K562 treated with DMSO at 1 percent for 48 hours (cell line): Measurements from ENCODE around the gene RTF1. TPM values are rescaled to one million over a fixed set of nuclear protein-coding genes. Genes with fewer than 3 reads are reported as not detected.

Experiments used
- total RNA-seq: library from RNA; unstranded; fragments of 300-600 nt; gene quantifications from 2 replicates; pipeline ENCODE4 v1.2.3, GENCODE V29; 2022; ENCODE audit warnings: low replicate concordance; ENCODE audit errors: extremely low read depth

RTF1 gene
- not detected in 2 replicates for total RNA-seq

GRCh38 chr15:41416742-41417417, at the start of gene RTF1:
Gene RTF1, plus strand, starts transcription at chr15:41417095. Its CDS starts 21 bp downstream, at chr15:41417116.

GRCh38 chr15:41493205-41493901, 76.5 kb downstream of the RTF1 start, which contains the start of gene ITPKA:
Gene ITPKA, plus strand, starts transcription at chr15:41493874. Its CDS starts 54 bp downstream, at chr15:41493928.

GRCh38 chr15:41513506-41514227, 96.8 kb downstream of the RTF1 start, which contains the start of gene LTK:
Gene LTK, minus strand, starts transcription at chr15:41513827. Its CDS starts 118 bp downstream, at chr15:41513709.

Other genes starting within 250 kb of the RTF1 start
- not detected in 2 replicates for gene EXD1, start 186.3 kb upstream of the RTF1 start, total RNA-seq
- not detected in 2 replicates for gene CHP1, start 185.8 kb upstream of the RTF1 start, total RNA-seq
- gene OIP5, start 84.5 kb upstream of the RTF1 start, total RNA-seq, result not detected in 2 replicates
- gene NUSAP1, start 84.2 kb upstream of the RTF1 start, total RNA-seq, result not detected in 2 replicates
- not detected in 2 replicates for gene NDUFAF1, start 14.6 kb upstream of the RTF1 start, total RNA-seq
- not detected in 2 replicates for gene ITPKA, start 76.8 kb downstream of the RTF1 start, total RNA-seq
- not detected in 2 replicates for gene LTK, start 96.7 kb downstream of the RTF1 start, total RNA-seq
- 59.5 TPM in 1 of 2 replicates, not detected in the other for gene RPAP1, start 127.2 kb downstream of the RTF1 start, total RNA-seq
- gene TYRO3, start 142.1 kb downstream of the RTF1 start, total RNA-seq, result not detected in 2 replicates
- not detected in 2 replicates for gene MGA, start 243.3 kb downstream of the RTF1 start, total RNA-seq